Fibroblast of lung (primary cell): ENCODE results near the gene MYZAP.

ENCODE experiments used
- CTCF ChIP-seq, 2 donors: IDR thresholded peaks in 1 of 2; conservative IDR thresholded peaks in 1 of 2; 1 replicate in 1 of 2; 2 replicates in 1 of 2; pipeline ENCODE4 v1.5.1; 2011 to 2012; ENCODE audit warnings: low read length in 2 of 2, control low read depth in 1 of 2, inconsistent platforms in 1 of 2, low read depth in 1 of 2, mild to moderate bottlenecking in 1 of 2
- EZH2 ChIP-seq: IDR thresholded peaks from 2 replicates; pipeline ENCODE4 v1.5.1; 2012; ENCODE audit warnings: low read length, control low read depth, mild to moderate bottlenecking; ENCODE audit errors: missing control alignments

GRCh38 chr15:57545995-57546394 is 45.7 kb upstream of the MYZAP start:
- TF ChIP-seq CTCF (conservative IDR thresholded peaks at IDR 0.05 in 1 of 2, IDR thresholded peaks at IDR 0.05 in 1 of 2; ENCODE audit: low read depth in 1 of 2, low read length in 2 of 2) = no peak
- TF ChIP-seq EZH2 = no peak
